Uterus (tissue), 2 donors: ENCODE results near the gene TGDS.

Experiments used
- POLR2A ChIP-seq, 2 donors: fragments of 450-650 bp; IDR thresholded peaks; one replicate each; pipeline ENCODE4 v1.6.1; 2016; ENCODE audit warnings: antibody characterized with exemption in 2 of 2, mild to moderate bottlenecking in 1 of 2, moderate library complexity in 1 of 2
- TF ChIP-seq, protein P1 (sequence below), 4 experiments: fragments of 200-600 bp in 2 of 4; fragments of 450-650 bp in 2 of 4; sonication (generic) in 2 of 4; IDR thresholded peaks; one replicate each; pipeline ENCODE4 v1.5.1; 2016 to 2019; ENCODE audit warnings: antibody characterized with exemption in 4 of 4, mild to moderate bottlenecking in 2 of 4, moderate library complexity in 1 of 4

GRCh38 chr13:94596575-94596971 is 621 bp upstream of the TGDS start:
- TF ChIP-seq, protein P1, sequence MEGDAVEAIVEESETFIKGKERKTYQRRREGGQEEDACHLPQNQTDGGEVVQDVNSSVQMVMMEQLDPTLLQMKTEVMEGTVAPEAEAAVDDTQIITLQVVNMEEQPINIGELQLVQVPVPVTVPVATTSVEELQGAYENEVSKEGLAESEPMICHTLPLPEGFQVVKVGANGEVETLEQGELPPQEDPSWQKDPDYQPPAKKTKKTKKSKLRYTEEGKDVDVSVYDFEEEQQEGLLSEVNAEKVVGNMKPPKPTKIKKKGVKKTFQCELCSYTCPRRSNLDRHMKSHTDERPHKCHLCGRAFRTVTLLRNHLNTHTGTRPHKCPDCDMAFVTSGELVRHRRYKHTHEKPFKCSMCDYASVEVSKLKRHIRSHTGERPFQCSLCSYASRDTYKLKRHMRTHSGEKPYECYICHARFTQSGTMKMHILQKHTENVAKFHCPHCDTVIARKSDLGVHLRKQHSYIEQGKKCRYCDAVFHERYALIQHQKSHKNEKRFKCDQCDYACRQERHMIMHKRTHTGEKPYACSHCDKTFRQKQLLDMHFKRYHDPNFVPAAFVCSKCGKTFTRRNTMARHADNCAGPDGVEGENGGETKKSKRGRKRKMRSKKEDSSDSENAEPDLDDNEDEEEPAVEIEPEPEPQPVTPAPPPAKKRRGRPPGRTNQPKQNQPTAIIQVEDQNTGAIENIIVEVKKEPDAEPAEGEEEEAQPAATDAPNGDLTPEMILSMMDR (IDR thresholded peaks at IDR 0.05): no peak
- no peak for TF ChIP-seq POLR2A (IDR thresholded peaks at IDR 0.05)
